ENCODE measurements around the gene PNMT. TPM values are rescaled to one million over a fixed set of nuclear protein-coding genes. Genes with fewer than 3 reads are reported as not detected.

The PNMT gene
- total and polyA plus RNA-seq, 2 of the 8 experiments (the other 6 are each of a cell fraction or from before 2014, with no cell fraction given), result 5.6 to 10.9 TPM

GRCh38 chr17:39640591-39641031 is 27.6 kb upstream of the PNMT start:
- H3K27ac ChIP-seq (ENCODE audit: low read depth, low read length), result no peak overlapping the region
- peaks cover 18 to 31% (median 22%) of the 10 kb centered on the region in 4 experiments for H3K4me1 ChIP-seq (replicated peaks in 1 of 4; ENCODE audit: control insufficient read depth in 3 of 4, insufficient read depth in 4 of 4, low read length in 3 of 4)
- H3K14ac ChIP-seq (ENCODE audit: insufficient read length), result no peak overlapping the region
- no peak overlapping the region for H3K9ac ChIP-seq (replicated peaks in 1 of 4; ENCODE audit: extremely low read depth in 1 of 4, low read depth in 3 of 4, low read length in 3 of 4)
- DNase-seq (ENCODE audit: low read depth in 1 of 2, low spot score in 2 of 2), result no peak
- peaks cover 8% of the 10 kb centered on the region; the same call in 1 of the 2 replicates for H3K23me2 ChIP-seq (ENCODE audit: low read depth, low read length)
- no peak for FAIRE-seq
- WGBS, 2 experiments (ENCODE audit: extremely low coverage in 1 of 2, insufficient coverage in 1 of 2, insufficient read length in 1 of 2, insufficient replicate concordance in 2 of 2, low coverage in 1 of 2, low lambda C conversion rate in 2 of 2, missing lambda C conversion rate in 1 of 2), result 83% methylated on average over 4 of the region's 4 CpGs; no CpG with 5 or more reads in 1 of the 2 experiments
- peak overlapping the region; percentile 84; the same call in 1 of the 2 replicates for H2BK12ac ChIP-seq (ENCODE audit: low read depth, low read length)
- 0 out of 7 replicates have a peak, but pooled peaks cover 0 to 3% (median 0%) of the 10 kb centered on the region in 4 experiments for H3K27me3 ChIP-seq (replicated peaks in 1 of 4; ENCODE audit: control insufficient read depth in 3 of 4, extremely low read depth in 1 of 4, insufficient read depth in 3 of 4, low read length in 3 of 4)
- H3K9me3 ChIP-seq (ENCODE audit: insufficient read depth in 2 of 2, low read depth in 1 of 2, low read length in 1 of 2), result no peaks in the 10 kb centered on the region
- no peak overlapping the region for H3K4me3 ChIP-seq (ENCODE audit: extremely low read depth in 1 of 4, insufficient read depth in 2 of 4, low read depth in 3 of 4, low read length in 4 of 4)
- H4K8ac ChIP-seq (ENCODE audit: extremely low read depth, insufficient read depth, low read length), result no peak overlapping the region
- H4K91ac ChIP-seq (replicated peaks; ENCODE audit: insufficient read length, low read length), result no peak overlapping the region
- CTCF ChIA-PET (ENCODE audit: partially characterized antibody), result interaction anchor here (1.0 to 49.2 kb wide), 6 partner anchors 12 to 141 kb away, joined by 3 to 1885 read pairs (median 72); partner anchors contain the start of genes ERBB2, PGAP3, PNMT and PPP1R1B
- H2BK15ac ChIP-seq (ENCODE audit: low read length), result peak overlapping the region; percentile 34; the same call in 1 of the 2 replicates
- no peak overlapping the region for H3K4ac ChIP-seq (replicated peaks; ENCODE audit: insufficient read length, low read depth, low read length)
- H3K36me3 ChIP-seq (ENCODE audit: control insufficient read depth in 2 of 4, insufficient read depth in 4 of 4, low read length in 3 of 4), result no peaks in the 10 kb centered on the region
- no peak overlapping the region for H4K5ac ChIP-seq (ENCODE audit: insufficient read length, low read depth, low read length)
- H2BK120ac ChIP-seq (replicated peaks; ENCODE audit: low read depth, low read length), result no peak overlapping the region
- peaks cover 3 to 28% of the 10 kb centered on the region in 2 experiments for H4K20me1 ChIP-seq (replicated peaks in 1 of 2; ENCODE audit: control insufficient read depth in 1 of 2, insufficient read depth in 2 of 2, low read length in 2 of 2)
- 0 out of 4 replicates have a peak overlapping the region, but pooled peaks of 1 of the 2 experiments have one; percentile 17 for H3K4me2 ChIP-seq (ENCODE audit: insufficient read depth in 1 of 2, low read depth in 2 of 2, low read length in 2 of 2)
- H2AFZ ChIP-seq (ENCODE audit: low read length), result no peak overlapping the region
- no peak overlapping the region for H3K56ac ChIP-seq (replicated peaks; ENCODE audit: insufficient read length, low read depth, low read length)
- peaks cover 8 to 68% of the 10 kb centered on the region in 2 experiments for H3K79me2 ChIP-seq (ENCODE audit: control insufficient read depth in 1 of 2, insufficient read depth in 2 of 2, low read length in 2 of 2)
- no peak overlapping the region; the same call in 1 of the 2 replicates for H3K18ac ChIP-seq (ENCODE audit: extremely low read depth, low read length)
- H2BK5ac ChIP-seq (ENCODE audit: low read depth, low read length), result no peak overlapping the region
- H3K23ac ChIP-seq (ENCODE audit: insufficient read length), result no peak overlapping the region
- H2AK5ac ChIP-seq (ENCODE audit: low read depth, low read length), result 0 out of 2 replicates have a peak overlapping the region, but pooled peaks have one; percentile 24
- POLR2A ChIA-PET (ENCODE audit: partially characterized antibody), result interaction anchor here (1.2 to 5.5 kb wide), 5 partner anchors 9 to 99 kb away, joined by 3 to 28 read pairs (median 3); no protein-coding TSS in a partner anchor
- H3K79me1 ChIP-seq (ENCODE audit: low read depth, low read length), result peaks cover 40% of the 10 kb centered on the region
- no peak overlapping the region for H2BK20ac ChIP-seq (ENCODE audit: low read length)
- TF ChIP-seq BACH1 (IDR thresholded peaks at IDR 0.05; ENCODE audit: low read length) (no peak), FOSL1 (IDR thresholded peaks at IDR 0.05; ENCODE audit: insufficient read depth, low read depth, low read length) (no peak)
